Measurements from ENCODE around the gene RSRC1. TPM values are rescaled to one million over a fixed set of nuclear protein-coding genes. Genes with fewer than 3 reads are reported as not detected.

RSRC1 gene
- total RNA-seq, 1 donor from 2014 or later: 47.6 TPM

Other genes starting within 250 kb of the RSRC1 start
- gene SHOX2, start 3.7 kb upstream of the RSRC1 start, total RNA-seq: not detected

Measured in occipital lobe (tissue), 1 donor.